ENCODE measurements around the gene NRG2. TPM values are rescaled to one million over a fixed set of nuclear protein-coding genes. Genes with fewer than 3 reads are reported as not detected.

Gene NRG2
- polyA plus RNA-seq, 3 donors: 0.01 TPM; not detected in 2

- no peak for TF ChIP-seq CTCF (IDR thresholded peaks at IDR 0.05)
- Histone ChIP-seq H4K20me1 (ENCODE audit: insufficient read depth, low read length) (no peaks in the 10 kb centered on the region), H3K9me3 (replicated peaks in 1 of 2; ENCODE audit: control insufficient read depth in 1 of 2, insufficient read depth in 1 of 2, low read length in 2 of 2) (no peaks in the 10 kb centered on the region), H2AFZ (ENCODE audit: insufficient read depth, low read depth, low read length, poor library complexity, severe bottlenecking) (no peak overlapping the region), H3K4me3 (replicated peaks in 1 of 3; ENCODE audit: low read depth in 2 of 3, low read length in 3 of 3) (no peak overlapping the region), H3K27me3 (ENCODE audit: control insufficient read depth in 2 of 2, insufficient read depth in 2 of 2, low read length in 2 of 2) (peaks cover 2 to 4% of the 10 kb centered on the region in 2 donors), H3K27ac (ENCODE audit: low read depth in 1 of 2, low read length in 2 of 2) (no peak overlapping the region), H3K4me2 (replicated peaks; ENCODE audit: extremely low read depth, low read length, poor library complexity, severe bottlenecking) (no peak overlapping the region), H3K4me1 (ENCODE audit: control insufficient read depth in 1 of 2, insufficient read depth in 2 of 2, low read length in 2 of 2) (peaks cover 5 to 10% of the 10 kb centered on the region in 2 donors), H3K9ac (ENCODE audit: insufficient read depth, low read length, poor library complexity, severe bottlenecking) (no peak overlapping the region), H3K36me3 (replicated peaks in 1 of 2; ENCODE audit: control insufficient read depth in 1 of 2, insufficient read depth in 2 of 2, low read length in 2 of 2) (no peaks in the 10 kb centered on the region), H3K79me2 (ENCODE audit: insufficient read depth, low read length) (no peaks in the 10 kb centered on the region)
- H3K27me3 Mint-ChIP-seq (ENCODE audit: low read depth in 3 of 3): peaks cover 12 to 24% (median 17%) of the 10 kb centered on the region in 3 donors
- DNase-seq: peak; percentile 8 to 65 (median 11)
- peaks cover 9% of the 10 kb centered on the region for H3K4me1 Mint-ChIP-seq
- H3K9me3 Mint-ChIP-seq: no peaks in the 10 kb centered on the region
- H3K4me3 Mint-ChIP-seq: no peak overlapping the region
- peak overlapping the region in 2 of 7 donors; percentile 65 to 81 for H3K27ac Mint-ChIP-seq
- WGBS (ENCODE audit: insufficient coverage): 17% methylated on average over 1 of the region's 3 CpGs
- H3K36me3 Mint-ChIP-seq: no peaks in the 10 kb centered on the region
- intact Hi-C loops (cut with micrococcal nuclease): no loop called here
These were observed 57.4 kb downstream of the NRG2 start for GRCh38 chr5:139985733-139986132.

- Histone ChIP-seq H3K4me1 (ENCODE audit: control insufficient read depth in 1 of 2, insufficient read depth in 2 of 2, low read length in 2 of 2) (peaks cover 5 to 10% of the 10 kb centered on the region in 2 donors), H2AFZ (ENCODE audit: insufficient read depth, low read depth, low read length, poor library complexity, severe bottlenecking) (no peak overlapping the region), H3K27me3 (ENCODE audit: control insufficient read depth in 2 of 2, insufficient read depth in 2 of 2, low read length in 2 of 2) (peaks cover 2 to 5% of the 10 kb centered on the region in 2 donors), H3K9me3 (replicated peaks in 1 of 2; ENCODE audit: control insufficient read depth in 1 of 2, insufficient read depth in 1 of 2, low read length in 2 of 2) (no peaks in the 10 kb centered on the region), H4K20me1 (ENCODE audit: insufficient read depth, low read length) (no peaks in the 10 kb centered on the region), H3K36me3 (replicated peaks in 1 of 2; ENCODE audit: control insufficient read depth in 1 of 2, insufficient read depth in 2 of 2, low read length in 2 of 2) (no peaks in the 10 kb centered on the region), H3K9ac (ENCODE audit: insufficient read depth, low read length, poor library complexity, severe bottlenecking) (no peak overlapping the region), H3K4me2 (replicated peaks; ENCODE audit: extremely low read depth, low read length, poor library complexity, severe bottlenecking) (no peak overlapping the region), H3K27ac (ENCODE audit: low read depth in 1 of 2, low read length in 2 of 2) (no peak overlapping the region), H3K79me2 (ENCODE audit: insufficient read depth, low read length) (no peaks in the 10 kb centered on the region), H3K4me3 (replicated peaks in 1 of 3; ENCODE audit: low read depth in 2 of 3, low read length in 3 of 3) (no peak overlapping the region)
- Mint-ChIP-seq H3K9me3 (no peaks in the 10 kb centered on the region), H3K4me3 (no peak overlapping the region), H3K36me3 (no peaks in the 10 kb centered on the region), H3K27ac (peak overlapping the region in 1 of 7 donors; percentile 65), H3K27me3 (ENCODE audit: low read depth in 3 of 3) (peaks cover 16 to 27% (median 20%) of the 10 kb centered on the region in 3 donors), H3K4me1 (peaks cover 9% of the 10 kb centered on the region)
- WGBS (ENCODE audit: insufficient coverage): 28% methylated on average over 3 of the region's 5 CpGs
- intact Hi-C loops (cut with micrococcal nuclease): no loop called here
- TF ChIP-seq CTCF (IDR thresholded peaks at IDR 0.05): no peak
- peak in 1 of 3 donors; percentile 36 for DNase-seq
These were observed 57.8 kb downstream of the NRG2 start for GRCh38 chr5:139985290-139985689.
